Adrenal gland (tissue), 12 donors: Measurements from ENCODE around the gene GPR146. TPM values are rescaled to one million over a fixed set of nuclear protein-coding genes. Genes with fewer than 3 reads are reported as not detected.

ENCODE experiments used
- DNase-seq, 7 donors: peaks; one replicate each; pipeline ENCODE4 v3.0.0-alpha.2; 2019 to 2020
- H3K27ac ChIP-seq, 5 donors: fragments of 200-600 bp; sonication (generic) in 4 of 5; 1 replicate in 3 of 5; 2 replicates in 2 of 5; pipeline versions ENCODE4 v1.5.1 to v1.8.0; 2016 to 2020; ENCODE audit warnings: mild to moderate bottlenecking in 1 of 5
- H3K27me3 ChIP-seq: fragments of 200-600 bp; 2 replicates; pipeline ENCODE4 v1.8.0; 2021
- H3K36me3 ChIP-seq, 2 donors: fragments of 200-600 bp; replicated peaks in 1 of 2; 1 replicate in 1 of 2; 2 replicates in 1 of 2; pipeline versions ENCODE4 v1.5.1 to v1.8.0; 2018 to 2022
- H3K4me1 ChIP-seq, 2 donors: fragments of 200-600 bp; replicated peaks in 1 of 2; 1 replicate in 1 of 2; 2 replicates in 1 of 2; pipeline versions ENCODE4 v1.5.1 to v1.8.0; 2018 to 2021
- H3K4me3 ChIP-seq, 4 donors: fragments of 200-600 bp; sonication (generic) in 3 of 4; one replicate each; pipeline ENCODE4 v1.5.1; 2016 to 2018
- H3K9me3 ChIP-seq, 3 donors: fragments of 200-600 bp; sonication (generic) in 1 of 3; replicated peaks in 1 of 3; 1 replicate in 2 of 3; 2 replicates in 1 of 3; pipeline versions ENCODE4 v1.5.1 to v1.8.0; 2016 to 2021
- CTCF ChIP-seq, 6 experiments: fragments of 450-650 bp in 4 of 6; fragments of 200-600 bp in 2 of 6; sonication (generic) in 1 of 6; IDR thresholded peaks; 1 replicate in 5 of 6; 2 replicates in 1 of 6; pipeline versions ENCODE4 v1.5.1 to v1.8.0; 2016 to 2021; ENCODE audit warnings: antibody characterized with exemption in 6 of 6, mild to moderate bottlenecking in 2 of 6, moderate library complexity in 1 of 6
- POLR2A ChIP-seq, 2 donors: fragments of 450-650 bp; IDR thresholded peaks; one replicate each; pipeline ENCODE4 v1.6.1; 2017; ENCODE audit warnings: antibody characterized with exemption in 2 of 2, mild to moderate bottlenecking in 2 of 2, moderate library complexity in 1 of 2
- WGBS, 4 donors: extraction: QIAGEN DNeasy Blood & Tissue Kit in 2 of 4; methylation state at CpG; one replicate each; pipeline versions ENCODE4 v1.1.5 to v1.1.7; 2013 to 2017; 5-methylcytosine and 5-hydroxymethylcytosine counted together
- intact Hi-C, 2 donors: fragments of 100-400 bp; cut with DNase I; formaldehyde crosslinking; loops; one replicate each; pipeline versions ENCODE4 v1.14.1 to v1.15.0; 2022 to 2023
- polyA plus RNA-seq, 3 donors: library from polyadenylated mRNA; stranded (reverse); fragments of 200-250 nt in 2 of 3; fragments of 350-450 nt in 1 of 3; fragmentation: Illumina TruSeq in 1 of 3; extraction: RNeasy Lipid Tissue Mini Kit (QIAGEN cat#74804) in 1 of 3; gene quantifications; one replicate each; pipeline ENCODE4 v1.2.3, GENCODE V29; 2013 to 2014
- total RNA-seq, 9 donors: library from RNA; depleted of rRNA in 4 of 9; stranded (reverse); fragments of >200 nt in 4 of 9; fragments of 120-200 nt in 1 of 9; fragmentation: NEBNext Ultra II Directional in 1 of 9; extraction: Animal tissue kit (Norgen Biotek cat#: 25700) in 1 of 9; gene quantifications; one replicate each; pipeline versions ENCODE4 v1.1.0 to v1.2.4, GENCODE V29; 2013 to 2023
- donor health status: healthy with polysubstance abuse.
- donor health status: Bipolar disorder and iron deficiency.
- donor health status: DM: yes; HTN: yes; CAD: no.
- donor health status: DM: no; HTN: no; CAD: no.
- donor health status: DM: no; HTN: no; CAD: no.
- donor health status: DM: yes; HTN: yes; CAD: no.

The GPR146 gene
- total and polyA plus RNA-seq, 12 donors, result 0.90 to 17.3 (median 8.7) TPM

GRCh38 chr7:1005303-1005702 is 39.0 kb upstream of the GPR146 start:
- Histone ChIP-seq H3K4me1 (peaks cover 0 to 4% of the 10 kb centered on the region in 2 donors), H3K27ac (no peak overlapping the region), H3K27me3 (no peaks in the 10 kb centered on the region), H3K36me3 (peaks cover 0 to 7% of the 10 kb centered on the region in 2 donors), H3K9me3 (no peaks in the 10 kb centered on the region), H3K4me3 (no peak overlapping the region)
- TF ChIP-seq POLR2A (IDR thresholded peaks at IDR 0.05) (no peak), CTCF (IDR thresholded peaks at IDR 0.05) (no peak)
- WGBS, 4 donors, result 94 to 99% (median 96%) methylated on average over 9 to 21 of the region's 21 CpGs
- DNase-seq, result no peak
- intact Hi-C loops, result no loop called here

- H3K36me3 ChIP-seq, result peaks cover 0 to 7% of the 10 kb centered on the region in 2 donors
- TF ChIP-seq POLR2A (IDR thresholded peaks at IDR 0.05) (no peak), CTCF (IDR thresholded peaks at IDR 0.05) (no peak)
- no peak for DNase-seq
- H3K9me3 ChIP-seq, result no peaks in the 10 kb centered on the region
- no peak overlapping the region for H3K27ac ChIP-seq
- WGBS, 4 donors, result 80 to 89% (median 89%) methylated on average over 3 to 15 of the region's 15 CpGs; no CpG with 5 or more reads in 1 of the 4 donors
- intact Hi-C loops, result no loop called here
- H3K27me3 ChIP-seq, result no peaks in the 10 kb centered on the region
- peaks cover 0 to 4% of the 10 kb centered on the region in 2 donors for H3K4me1 ChIP-seq
- no peak overlapping the region for H3K4me3 ChIP-seq
Measured at GRCh38 chr7:1007901-1008300, 36.4 kb upstream of the GPR146 start.

GRCh38 chr7:1008733-1009363 is 35.5 kb upstream of the GPR146 start:
- no peak for TF ChIP-seq POLR2A (IDR thresholded peaks at IDR 0.05)
- no peak for TF ChIP-seq CTCF (IDR thresholded peaks at IDR 0.05)
- no peak for DNase-seq
- Histone ChIP-seq H3K4me1 (peaks cover 0 to 4% of the 10 kb centered on the region in 2 donors), H3K9me3 (no peaks in the 10 kb centered on the region), H3K36me3 (peaks cover 0 to 7% of the 10 kb centered on the region in 2 donors), H3K27ac (no peak overlapping the region), H3K27me3 (no peaks in the 10 kb centered on the region), H3K4me3 (no peak overlapping the region)
- WGBS, 4 donors, result 94 to 95% (median 94%) methylated on average over 32 to 37 of the region's 37 CpGs
- intact Hi-C loops, result no loop called here

- H3K27me3 ChIP-seq, result no peaks in the 10 kb centered on the region
- H3K9me3 ChIP-seq, result no peaks in the 10 kb centered on the region
- TF ChIP-seq POLR2A (IDR thresholded peaks at IDR 0.05) (no peak), CTCF (IDR thresholded peaks at IDR 0.05) (no peak)
- H3K4me3 ChIP-seq, result no peak overlapping the region
- peaks cover 0 to 7% of the 10 kb centered on the region in 2 donors for H3K36me3 ChIP-seq
- intact Hi-C loops, result no loop called here
- WGBS, 4 donors, result 93 to 95% (median 95%) methylated on average over 16 to 22 of the region's 22 CpGs
- no peak overlapping the region for H3K27ac ChIP-seq
- DNase-seq, result no peak
- H3K4me1 ChIP-seq, result no peaks in the 10 kb centered on the region
Measured at GRCh38 chr7:1009747-1010146, 34.6 kb upstream of the GPR146 start.
